Erythroblast (primary cell): Measurements from ENCODE around the gene RAD51B.

Experiments
- GATA1 ChIP-seq: IDR thresholded peaks from 2 replicates; pipeline ENCODE4 v1.6.1; 2011; ENCODE audit warnings: low read depth, mild to moderate bottlenecking, control low read depth, low read length, moderate library complexity
- POLR2A ChIP-seq: IDR thresholded peaks from 2 replicates; pipeline ENCODE4 v1.6.1; 2011; ENCODE audit warnings: mild to moderate bottlenecking, low read length

GRCh38 chr14:67863223-67863622 is 43.6 kb downstream of the RAD51B start:
- TF ChIP-seq POLR2A (no peak), GATA1 (no peak)
